HEK293 (cell line): ENCODE results near the gene CXorf38.

Experiments
- CTCF ChIA-PET: fragments of 350-600 bp; formaldehyde crosslinking; extraction: SDS; loops from one replicate; lab custom pipeline; 2021; ENCODE audit warnings: antibody characterized with exemption; lab: Yijun Ruan, JAX
- POLR2A ChIA-PET: fragments of 300-600 bp; formaldehyde crosslinking; extraction: SDS; loops from one replicate; lab custom pipeline; 2020; ENCODE audit warnings: antibody characterized with exemption, inconsistent platforms; lab: Yijun Ruan, JAX
- H3K27ac ChIP-seq: fragments of 200-500 bp; sonication (Bioruptor generic); 2 replicates; pipeline ENCODE4 v1.5.1; 2014; ENCODE audit warnings: low read depth, low read length, control low read depth, inconsistent platforms; ENCODE audit errors: extremely low read depth
- H3K36me3 ChIP-seq, 2 experiments: fragments of 200-500 bp in 1 of 2; sonication (Bioruptor generic) in 1 of 2; 1 replicate in 1 of 2; 2 replicates in 1 of 2; pipeline ENCODE4 v1.5.1; 2014 to 2017; ENCODE audit warnings: inconsistent platforms in 2 of 2, low read length in 2 of 2; ENCODE audit not compliant: control insufficient read depth in 2 of 2, insufficient read depth in 1 of 2
- H3K4me1 ChIP-seq: fragments of 200-500 bp; sonication (Bioruptor generic); 2 replicates; pipeline ENCODE4 v1.5.1; 2014; ENCODE audit warnings: mild to moderate bottlenecking, low read length, inconsistent platforms; ENCODE audit not compliant: control insufficient read depth, insufficient read depth
- H3K4me3 ChIP-seq: 2 replicates; pipeline ENCODE4 v1.5.1; 2011; ENCODE audit warnings: low read depth, mild to moderate bottlenecking, control low read depth, low read length, moderate library complexity
- H3K9me3 ChIP-seq: fragments of 200-500 bp; sonication (Bioruptor generic); 2 replicates; pipeline ENCODE4 v1.5.1; 2014; ENCODE audit warnings: low read depth, low read length, inconsistent platforms; ENCODE audit not compliant: control insufficient read depth, insufficient read depth
- IKZF3 ChIP-seq: fragments of 450-650 bp; IDR thresholded peaks from 2 replicates; pipeline ENCODE4 v1.5.0; 2018; ENCODE audit warnings: missing biosample characterization, mild to moderate bottlenecking, missing genetic modification characterization, moderate library complexity
- KLF1 ChIP-seq: fragments of 450-650 bp; formaldehyde crosslinking; IDR thresholded peaks from 2 replicates; pipeline ENCODE4 v1.5.1; 2016; ENCODE audit warnings: missing biosample characterization, missing genetic modification characterization
- KLF9 ChIP-seq: fragments of 450-650 bp; formaldehyde crosslinking; IDR thresholded peaks from 2 replicates; pipeline ENCODE4 v1.5.1; 2016; ENCODE audit warnings: missing biosample characterization, missing genetic modification characterization, low read depth
- OVOL3 ChIP-seq: fragments of 450-650 bp; formaldehyde crosslinking; IDR thresholded peaks from 2 replicates; pipeline ENCODE4 v1.5.1; 2016; ENCODE audit warnings: missing biosample characterization, missing genetic modification characterization
- RBAK ChIP-seq: fragments of 450-650 bp; formaldehyde crosslinking; IDR thresholded peaks from 2 replicates; pipeline ENCODE4 v1.5.1; 2016; ENCODE audit warnings: missing biosample characterization, missing genetic modification characterization
- REPIN1 ChIP-seq: fragments of 450-650 bp; formaldehyde crosslinking; IDR thresholded peaks from 2 replicates; pipeline ENCODE4 v1.5.1; 2017; ENCODE audit warnings: missing biosample characterization, missing genetic modification characterization, low read depth
- SCRT1 ChIP-seq: fragments of 450-650 bp; formaldehyde crosslinking; IDR thresholded peaks from 2 replicates; pipeline ENCODE4 v1.5.1; 2016; ENCODE audit warnings: missing biosample characterization, missing genetic modification characterization, borderline replicate concordance
- SP2 ChIP-seq: fragments of 450-650 bp; formaldehyde crosslinking; IDR thresholded peaks from 2 replicates; pipeline ENCODE4 v1.5.1; 2016; ENCODE audit warnings: missing biosample characterization, missing genetic modification characterization
- SP7 ChIP-seq: fragments of 450-650 bp; formaldehyde crosslinking; IDR thresholded peaks from 2 replicates; pipeline ENCODE4 v1.5.1; 2016; ENCODE audit warnings: missing biosample characterization, missing genetic modification characterization
- WT1 ChIP-seq: fragments of 450-650 bp; formaldehyde crosslinking; IDR thresholded peaks from 2 replicates; pipeline ENCODE4 v1.5.1; 2016; ENCODE audit warnings: missing biosample characterization, missing genetic modification characterization
- ZBTB20 ChIP-seq: fragments of 450-650 bp; formaldehyde crosslinking; IDR thresholded peaks from 2 replicates; pipeline ENCODE4 v1.5.1; 2016; ENCODE audit warnings: missing biosample characterization, missing genetic modification characterization
- ZBTB21 ChIP-seq: fragments of 450-650 bp; formaldehyde crosslinking; IDR thresholded peaks from 2 replicates; pipeline ENCODE4 v1.5.1; 2017; ENCODE audit warnings: missing biosample characterization, missing genetic modification characterization
- ZFP37 ChIP-seq: fragments of 450-650 bp; formaldehyde crosslinking; IDR thresholded peaks from 2 replicates; pipeline ENCODE4 v1.5.1; 2016; ENCODE audit warnings: missing biosample characterization, missing genetic modification characterization
- ZNF10 ChIP-seq: fragments of 450-650 bp; formaldehyde crosslinking; IDR thresholded peaks from 2 replicates; pipeline ENCODE4 v1.5.1; 2017; ENCODE audit warnings: missing biosample characterization, missing genetic modification characterization
- ZNF132 ChIP-seq: fragments of 450-650 bp; formaldehyde crosslinking; IDR thresholded peaks from 2 replicates; pipeline ENCODE4 v1.5.1; 2017; ENCODE audit warnings: missing biosample characterization, missing genetic modification characterization, borderline replicate concordance
- ZNF146 ChIP-seq: fragments of 450-650 bp; formaldehyde crosslinking; IDR thresholded peaks from 2 replicates; pipeline ENCODE4 v1.5.1; 2016; ENCODE audit warnings: missing biosample characterization, missing genetic modification characterization
- ZNF169 ChIP-seq: fragments of 450-650 bp; formaldehyde crosslinking; IDR thresholded peaks from 2 replicates; pipeline ENCODE4 v1.5.1; 2016; ENCODE audit warnings: missing biosample characterization, missing genetic modification characterization
- ZNF266 ChIP-seq: fragments of 450-650 bp; formaldehyde crosslinking; IDR thresholded peaks from 2 replicates; pipeline ENCODE4 v1.5.1; 2016; ENCODE audit warnings: missing biosample characterization, missing genetic modification characterization, low read depth
- ZNF416 ChIP-seq: fragments of 450-650 bp; formaldehyde crosslinking; IDR thresholded peaks from 2 replicates; pipeline ENCODE4 v1.5.1; 2016; ENCODE audit warnings: missing biosample characterization, missing genetic modification characterization
- ZNF449 ChIP-seq: fragments of 450-650 bp; formaldehyde crosslinking; IDR thresholded peaks from 2 replicates; pipeline ENCODE4 v1.5.1; 2017; ENCODE audit warnings: missing biosample characterization, mild to moderate bottlenecking, missing genetic modification characterization, moderate library complexity
- ZNF544 ChIP-seq: fragments of 450-650 bp; formaldehyde crosslinking; IDR thresholded peaks from 2 replicates; pipeline ENCODE4 v1.5.0; 2017; ENCODE audit warnings: missing biosample characterization, missing genetic modification characterization
- ZNF549 ChIP-seq: fragments of 450-650 bp; IDR thresholded peaks from 2 replicates; pipeline ENCODE4 v1.5.1; 2018; ENCODE audit warnings: missing biosample characterization, missing genetic modification characterization, mild to moderate bottlenecking, inconsistent platforms, moderate library complexity
- ZNF561 ChIP-seq: fragments of 450-650 bp; IDR thresholded peaks from 2 replicates; pipeline ENCODE4 v1.5.1; 2018; ENCODE audit warnings: missing biosample characterization, missing genetic modification characterization, borderline replicate concordance
- TF ChIP-seq, protein P1 (sequence below): sonication (generic); formaldehyde crosslinking; IDR thresholded peaks from 2 replicates; pipeline ENCODE4 v1.8.1; 2022; ENCODE audit warnings: mild to moderate bottlenecking, moderate library complexity, missing genetic modification reagents
- TF ChIP-seq, protein P2 (sequence below): fragments of 450-650 bp; formaldehyde crosslinking; IDR thresholded peaks from 2 replicates; pipeline ENCODE4 v1.5.1; 2016; ENCODE audit warnings: missing biosample characterization, missing genetic modification characterization

The CXorf38 gene

DNA sequence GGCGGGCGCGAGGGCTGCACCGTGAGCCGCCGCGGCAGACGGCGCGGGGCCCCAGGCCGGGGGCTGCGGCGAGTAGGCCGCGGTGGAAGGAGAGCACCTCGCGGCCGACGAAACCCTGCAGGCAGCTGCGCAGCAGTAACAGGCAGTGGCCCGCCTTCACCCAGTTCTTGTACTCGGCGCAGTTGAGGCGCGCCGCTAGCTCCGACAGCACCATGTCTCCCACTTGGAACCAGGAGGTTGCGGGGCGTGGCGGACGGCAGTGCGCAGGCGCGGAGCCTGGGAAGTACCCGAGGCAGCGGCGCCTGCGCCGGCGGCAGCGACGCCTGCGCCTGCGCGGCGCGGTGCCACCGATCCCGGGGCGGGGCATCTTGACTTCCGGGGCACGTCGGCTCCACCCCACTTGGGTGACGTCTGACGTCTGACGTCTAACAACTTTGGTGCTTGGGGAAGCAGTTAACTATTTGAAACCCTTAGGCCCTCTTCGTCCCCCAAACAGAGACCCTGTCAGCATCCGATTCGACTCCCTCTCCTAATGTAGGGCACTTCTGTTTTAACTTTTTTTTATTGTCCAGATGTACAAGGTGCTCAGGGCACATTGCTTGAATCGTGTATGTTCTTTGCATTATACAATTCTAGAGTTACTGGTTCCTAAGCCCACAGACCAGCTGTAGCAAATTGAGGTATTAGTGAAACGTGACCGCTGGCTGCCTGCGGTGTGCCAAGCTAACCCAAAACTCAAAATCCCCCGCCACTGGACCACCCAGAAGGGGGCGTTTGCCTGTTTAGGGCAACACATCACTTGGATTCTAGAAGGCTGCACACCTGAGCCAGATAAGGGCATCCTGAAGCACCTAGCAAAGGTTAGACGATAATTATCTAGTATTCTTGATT is at the start of gene CXorf38 (continued):
- TF ChIP-seq ZNF544 (tag by site-specific recombination): no peak
- no peak for TF ChIP-seq ZNF549 (tag by site-specific recombination)
- peak; percentile 30 for TF ChIP-seq SP2 (tag by site-specific recombination)
- TF ChIP-seq ZFP37: no peak
- TF ChIP-seq ZBTB21: peak; percentile 95
- TF ChIP-seq ZNF449 (tag by site-specific recombination): no peak
- 0 out of 2 replicates have a peak, but pooled peaks have one; percentile 14 for TF ChIP-seq SP7 (tag by site-specific recombination)
- TF ChIP-seq RBAK: no peak
- no peak for TF ChIP-seq WT1 (tag by site-specific recombination)
- no peak for TF ChIP-seq ZNF416
- peak; percentile 8; the same call in 1 of the 2 replicates for TF ChIP-seq ZBTB20 (tag by site-specific recombination)
- TF ChIP-seq ZNF10 (tag by site-specific recombination): peak; percentile 69; the same call in 1 of the 2 replicates
- TF ChIP-seq KLF1 (tag by site-specific recombination): peak; percentile 43; the same call in 1 of the 2 replicates
- TF ChIP-seq REPIN1 (tag by site-specific recombination): no peak
- TF ChIP-seq IKZF3 (tag by site-specific recombination): 0 out of 2 replicates have a peak, but pooled peaks have one; percentile 20
- TF ChIP-seq KLF9 (tag by site-specific recombination): peak; percentile 48; the same call in 1 of the 2 replicates

GRCh38 chrX:40694802-40695201 is 47.4 kb upstream of the CXorf38 start:
- H3K4me3 ChIP-seq: no peak overlapping the region
- peaks cover 75 to 87% of the 10 kb centered on the region in 2 experiments for H3K36me3 ChIP-seq
- H3K27ac ChIP-seq: no peak overlapping the region
- CTCF ChIA-PET: interaction anchor here (2.3 kb wide), 1 partner anchor 43 kb away, joined by 8 read pairs; no protein-coding TSS in a partner anchor
- TF ChIP-seq ZNF169 (no peak), ZNF132 (no peak), ZNF266 (tag by site-specific recombination) (no peak), OVOL3 (tag by site-specific recombination) (no peak), ZNF146 (tag by site-specific recombination) (peak; percentile 64; the same call in 1 of the 2 replicates), SCRT1 (no peak)
- TF ChIP-seq, protein P1, sequence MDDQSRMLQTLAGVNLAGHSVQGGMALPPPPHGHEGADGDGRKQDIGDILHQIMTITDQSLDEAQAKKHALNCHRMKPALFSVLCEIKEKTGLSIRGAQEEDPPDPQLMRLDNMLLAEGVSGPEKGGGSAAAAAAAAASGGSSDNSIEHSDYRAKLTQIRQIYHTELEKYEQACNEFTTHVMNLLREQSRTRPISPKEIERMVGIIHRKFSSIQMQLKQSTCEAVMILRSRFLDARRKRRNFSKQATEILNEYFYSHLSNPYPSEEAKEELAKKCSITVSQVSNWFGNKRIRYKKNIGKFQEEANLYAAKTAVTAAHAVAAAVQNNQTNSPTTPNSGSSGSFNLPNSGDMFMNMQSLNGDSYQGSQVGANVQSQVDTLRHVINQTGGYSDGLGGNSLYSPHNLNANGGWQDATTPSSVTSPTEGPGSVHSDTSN (CRISPR knock-in tag): no peak
- TF ChIP-seq, all 188 proteins: peak for 1
- POLR2A ChIA-PET: no interaction called here
- Histone ChIP-seq H3K9me3 (no peaks in the 10 kb centered on the region), H3K4me1 (no peaks in the 10 kb centered on the region)

DNA sequence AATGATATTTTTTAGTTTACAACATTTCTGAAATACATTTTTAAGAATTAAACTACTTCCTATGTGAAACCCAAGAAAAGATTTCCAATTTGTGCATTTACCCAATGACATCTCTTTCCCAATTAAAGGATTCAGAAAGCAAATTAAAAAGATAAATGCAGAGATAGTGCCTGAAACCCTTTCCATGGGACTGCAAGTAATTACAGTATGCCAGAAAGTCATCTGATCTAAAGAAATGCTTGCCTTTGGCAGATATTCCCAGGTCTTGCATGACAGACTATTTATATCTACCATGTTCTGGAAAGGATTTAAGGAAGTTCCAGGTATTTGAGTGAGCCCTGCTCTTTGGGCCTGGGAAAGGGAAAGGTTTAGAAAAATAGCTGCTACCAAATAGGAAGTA is 41.6 kb upstream of the CXorf38 start:
- CTCF ChIA-PET: interaction anchor here (2.0 kb wide), 1 partner anchor 104 kb away, joined by 6 read pairs; no protein-coding TSS in a partner anchor
- Histone ChIP-seq H3K27ac (no peak overlapping the region), H3K9me3 (no peaks in the 10 kb centered on the region), H3K36me3 (peaks cover 68 to 74% of the 10 kb centered on the region in 2 experiments), H3K4me1 (0 out of 2 replicates have a peak, but pooled peaks cover 3% of the 10 kb centered on the region), H3K4me3 (no peak overlapping the region)
- POLR2A ChIA-PET: no interaction called here
- no peak for TF ChIP-seq ZNF561
- TF ChIP-seq, protein P2, sequence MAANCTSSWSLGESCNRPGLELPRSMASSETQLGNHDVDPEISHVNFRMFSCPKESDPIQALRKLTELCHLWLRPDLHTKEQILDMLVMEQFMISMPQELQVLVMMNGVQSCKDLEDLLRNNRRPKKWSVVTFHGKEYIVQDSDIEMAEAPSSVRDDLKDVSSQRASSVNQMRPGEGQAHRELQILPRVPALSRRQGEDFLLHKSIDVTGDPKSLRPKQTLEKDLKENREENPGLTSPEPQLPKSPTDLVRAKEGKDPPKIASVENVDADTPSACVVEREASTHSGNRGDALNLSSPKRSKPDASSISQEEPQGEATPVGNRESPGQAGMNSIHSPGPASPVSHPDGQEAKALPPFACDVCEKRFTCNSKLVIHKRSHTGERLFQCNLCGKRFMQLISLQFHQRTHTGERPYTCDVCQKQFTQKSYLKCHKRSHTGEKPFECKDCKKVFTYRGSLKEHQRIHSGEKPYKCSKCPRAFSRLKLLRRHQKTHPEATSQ (tag by site-specific recombination): no peak
